H1 (cell line): Measurements from ENCODE around the gene FBN1. TPM values are rescaled to one million over a fixed set of nuclear protein-coding genes. Genes with fewer than 3 reads are reported as not detected.

Experiments
- CTCF ChIA-PET: fragments of 300-600 bp; sonication (Branson Sonifier 250); formaldehyde crosslinking; loops from one replicate; lab custom pipeline; 2021; ENCODE audit not compliant: partially characterized antibody; lab: Charles Lee
- POLR2A ChIA-PET: fragments of 300-600 bp; sonication (Branson Sonifier 250); formaldehyde crosslinking; loops from one replicate; lab custom pipeline; 2021; ENCODE audit warnings: inconsistent platforms; ENCODE audit not compliant: partially characterized antibody; lab: Charles Lee
- DNase-seq, 2 experiments: peaks; one replicate each; pipeline versions ENCODE4 v3.0.0 to v3.0.0-alpha.2; 2010 to 2022; ENCODE audit warnings: low spot score in 2 of 2, low read depth in 1 of 2, mixed read lengths in 1 of 2
- FAIRE-seq: peaks from 2 replicates; lab custom pipeline; 2011; peaks lifted over from hg19 to GRCh38; lab: Jason Lieb, UNC
- H2AFZ ChIP-seq: 2 replicates; pipeline ENCODE4 v1.8.1; 2012; ENCODE audit warnings: low read length, inconsistent platforms
- H2AK5ac ChIP-seq: 2 replicates; pipeline ENCODE4 v1.6.1; 2013; ENCODE audit warnings: low read depth, low read length
- H2BK120ac ChIP-seq: replicated peaks from 2 replicates; pipeline ENCODE3; 2013; ENCODE audit warnings: low read depth, low read length, inconsistent platforms
- H2BK12ac ChIP-seq: 2 replicates; pipeline ENCODE4 v1.6.1; 2013; ENCODE audit warnings: low read depth, low read length
- H2BK15ac ChIP-seq: 2 replicates; pipeline ENCODE4 v1.6.1; 2013; ENCODE audit warnings: low read length
- H2BK20ac ChIP-seq: 2 replicates; pipeline ENCODE4 v1.6.1; 2013; ENCODE audit warnings: low read length
- H2BK5ac ChIP-seq: 2 replicates; pipeline ENCODE4 v1.6.1; 2013; ENCODE audit warnings: low read depth, low read length
- H3K14ac ChIP-seq: 2 replicates; pipeline ENCODE4 v1.6.1; 2013; ENCODE audit warnings: inconsistent platforms; ENCODE audit not compliant: insufficient read length
- H3K18ac ChIP-seq: 2 replicates; pipeline ENCODE4 v1.6.1; 2013; ENCODE audit warnings: low read length; ENCODE audit errors: extremely low read depth
- H3K23ac ChIP-seq: 2 replicates; pipeline ENCODE4 v1.6.1; 2013; ENCODE audit warnings: inconsistent platforms; ENCODE audit not compliant: insufficient read length
- H3K23me2 ChIP-seq: 2 replicates; pipeline ENCODE4 v1.6.1; 2013; ENCODE audit warnings: low read depth, low read length
- H3K27ac ChIP-seq: 2 replicates; pipeline ENCODE4 v1.6.1; 2011; ENCODE audit warnings: low read depth, low read length, inconsistent platforms
- H3K27me3 ChIP-seq, 4 experiments: replicated peaks in 1 of 4; 1 replicate in 1 of 4; 2 replicates in 3 of 4; pipeline versions ENCODE4 v1.6.1 to v1.8.1; 2011 to 2013; ENCODE audit warnings: low read length in 3 of 4, mild to moderate bottlenecking in 3 of 4, inconsistent platforms in 2 of 4, mixed read lengths in 2 of 4, moderate library complexity in 1 of 4; ENCODE audit not compliant: control insufficient read depth in 3 of 4, insufficient read depth in 3 of 4; ENCODE audit errors: extremely low read depth in 1 of 4
- H3K36me3 ChIP-seq, 4 experiments: 2 replicates each; pipeline versions ENCODE4 v1.6.1 to v1.8.1; 2011 to 2013; ENCODE audit warnings: mild to moderate bottlenecking in 4 of 4, low read length in 3 of 4, moderate library complexity in 2 of 4, control low read depth in 1 of 4, inconsistent platforms in 1 of 4; ENCODE audit not compliant: insufficient read depth in 4 of 4, control insufficient read depth in 2 of 4
- H3K4ac ChIP-seq: replicated peaks from 2 replicates; pipeline ENCODE3; 2013; ENCODE audit warnings: low read length, low read depth, mixed read lengths, inconsistent platforms; ENCODE audit not compliant: insufficient read length
- H3K4me1 ChIP-seq, 4 experiments: replicated peaks in 1 of 4; 1 replicate in 1 of 4; 2 replicates in 3 of 4; pipeline versions ENCODE4 v1.6.1 to v1.8.1; 2011 to 2013; ENCODE audit warnings: low read length in 3 of 4, inconsistent platforms in 2 of 4, mixed read lengths in 1 of 4; ENCODE audit not compliant: insufficient read depth in 4 of 4, control insufficient read depth in 3 of 4
- H3K4me2 ChIP-seq, 2 experiments: 2 replicates each; pipeline versions ENCODE4 v1.6.1 to v1.8.1; 2011 to 2013; ENCODE audit warnings: low read depth in 2 of 2, low read length in 2 of 2, control low read depth in 1 of 2, inconsistent platforms in 1 of 2, mild to moderate bottlenecking in 1 of 2; ENCODE audit not compliant: insufficient read depth in 1 of 2
- H3K4me3 ChIP-seq, 4 experiments: fragments of 200-600, 300-600 bp in 1 of 4; sonication (generic), shearing (Covaris generic), sonication (Bioruptor Twin) in 1 of 4; 2 replicates each; pipeline versions ENCODE4 v1.5.1 to v1.8.1; 2011 to 2016; ENCODE audit warnings: low read length in 4 of 4, low read depth in 3 of 4, control low read depth in 2 of 4, inconsistent platforms in 2 of 4, mild to moderate bottlenecking in 2 of 4, mixed read lengths in 1 of 4, moderate library complexity in 1 of 4; ENCODE audit not compliant: insufficient read depth in 2 of 4; ENCODE audit errors: extremely low read depth in 1 of 4
- H3K56ac ChIP-seq: replicated peaks from 2 replicates; pipeline ENCODE3; 2013; ENCODE audit warnings: low read depth, mild to moderate bottlenecking, mixed read lengths, low read length, inconsistent platforms; ENCODE audit not compliant: insufficient read length
- H3K79me1 ChIP-seq: 2 replicates; pipeline ENCODE4 v1.6.1; 2013; ENCODE audit warnings: low read depth, low read length, control low read depth
- H3K79me2 ChIP-seq, 2 experiments: 2 replicates each; pipeline versions ENCODE4 v1.6.1 to v1.8.1; 2012 to 2013; ENCODE audit warnings: low read length in 2 of 2, mild to moderate bottlenecking in 2 of 2, inconsistent platforms in 1 of 2; ENCODE audit not compliant: insufficient read depth in 2 of 2, control insufficient read depth in 1 of 2
- H3K9ac ChIP-seq, 4 experiments: replicated peaks in 1 of 4; 1 replicate in 1 of 4; 2 replicates in 3 of 4; pipeline versions ENCODE4 v1.6.1 to v1.8.1; 2011 to 2013; ENCODE audit warnings: low read depth in 3 of 4, low read length in 3 of 4, control low read depth in 2 of 4, mild to moderate bottlenecking in 2 of 4, moderate library complexity in 2 of 4, inconsistent platforms in 1 of 4; ENCODE audit errors: extremely low read depth in 1 of 4
- H3K9me3 ChIP-seq, 2 experiments: 2 replicates each; pipeline versions ENCODE4 v1.6.1 to v1.8.1; 2012 to 2013; ENCODE audit warnings: mild to moderate bottlenecking in 2 of 2, moderate library complexity in 2 of 2, control low read depth in 1 of 2, inconsistent platforms in 1 of 2, low read depth in 1 of 2, low read length in 1 of 2, mixed read lengths in 1 of 2; ENCODE audit not compliant: insufficient read depth in 2 of 2
- H4K20me1 ChIP-seq, 2 experiments: replicated peaks in 1 of 2; 2 replicates each; pipeline versions ENCODE3 to v1.8.1; 2011 to 2013; ENCODE audit warnings: inconsistent platforms in 2 of 2, low read length in 2 of 2, mild to moderate bottlenecking in 1 of 2; ENCODE audit not compliant: insufficient read depth in 2 of 2, control insufficient read depth in 1 of 2
- H4K5ac ChIP-seq: 2 replicates; pipeline ENCODE4 v1.6.1; 2013; ENCODE audit warnings: low read length, low read depth, mixed read lengths, inconsistent platforms; ENCODE audit not compliant: insufficient read length
- H4K8ac ChIP-seq: 2 replicates; pipeline ENCODE4 v1.8.0; 2013; ENCODE audit warnings: mild to moderate bottlenecking, moderate library complexity, low read length, inconsistent platforms; ENCODE audit not compliant: insufficient read depth; ENCODE audit errors: extremely low read depth
- H4K91ac ChIP-seq: replicated peaks from 2 replicates; pipeline ENCODE3; 2013; ENCODE audit warnings: low read length, mixed read lengths, inconsistent platforms; ENCODE audit not compliant: insufficient read length
- EGR1 ChIP-seq: IDR thresholded peaks from 2 replicates; pipeline ENCODE4 v1.6.1; 2011; ENCODE audit warnings: low read depth, low read length, borderline replicate concordance
- JUND ChIP-seq: IDR thresholded peaks from 2 replicates; pipeline ENCODE4 v1.6.1; 2011; ENCODE audit warnings: mild to moderate bottlenecking, improper control_type of control experiment, low read length
- RXRA ChIP-seq: IDR thresholded peaks from 2 replicates; pipeline ENCODE4 v1.6.1; 2011; ENCODE audit warnings: low read depth, mild to moderate bottlenecking, low read length, moderate library complexity; ENCODE audit not compliant: insufficient read depth
- SIN3A ChIP-seq, 2 experiments: IDR thresholded peaks in 1 of 2; conservative IDR thresholded peaks in 1 of 2; 2 replicates each; pipeline ENCODE4 v1.6.1; 2011 to 2012; ENCODE audit warnings: low read length in 2 of 2, improper control_type of control experiment in 1 of 2, low read depth in 1 of 2, mild to moderate bottlenecking in 1 of 2
- SP1 ChIP-seq: IDR thresholded peaks from 2 replicates; pipeline ENCODE4 v1.6.1; 2011; ENCODE audit warnings: low read depth, low read length
- SRF ChIP-seq: IDR thresholded peaks from 2 replicates; pipeline ENCODE4 v1.6.1; 2011; ENCODE audit warnings: mild to moderate bottlenecking, low read depth, low read length, moderate library complexity
- TAF1 ChIP-seq: IDR thresholded peaks from 2 replicates; pipeline ENCODE4 v1.6.1; 2011; ENCODE audit warnings: mild to moderate bottlenecking, low read depth, low read length
- TBP ChIP-seq: IDR thresholded peaks from 2 replicates; pipeline ENCODE4 v1.6.1; 2011; ENCODE audit warnings: low read depth, low read length, improper control_type of control experiment
- TEAD4 ChIP-seq: IDR thresholded peaks from 2 replicates; pipeline ENCODE4 v1.6.1; 2012; ENCODE audit warnings: low read depth, low read length, inconsistent platforms, mixed read lengths
- ZNF274 ChIP-seq: IDR thresholded peaks from 2 replicates; pipeline ENCODE4 v1.7.0; 2012; ENCODE audit warnings: low read length, borderline replicate concordance; ENCODE audit errors: extremely low read depth
- WGBS, 2 experiments: shearing (Covaris generic) in 1 of 2; methylation state at CpG; one replicate each; pipeline versions ENCODE4 v1.1.6 to v1.1.7; 2013 to 2015; ENCODE audit warnings: low lambda C conversion rate in 2 of 2, mixed read lengths in 2 of 2, inconsistent platforms in 1 of 2, low coverage in 1 of 2, missing lambda C conversion rate in 1 of 2; ENCODE audit not compliant: insufficient replicate concordance in 2 of 2, insufficient coverage in 1 of 2, insufficient read length in 1 of 2; ENCODE audit errors: extremely low coverage in 1 of 2, missing lambda C conversion rate in 1 of 2; 5-methylcytosine and 5-hydroxymethylcytosine counted together
- polyA plus RNA-seq, 7 experiments: library from polyadenylated mRNA; depleted of rRNA in 3 of 7; stranded (reverse) in 5 of 7; unstranded in 2 of 7; fragments of >200 nt in 5 of 7; fragments of 200-250 nt in 2 of 7; gene quantifications; 1 replicate in 5 of 7; 2 replicates in 1 of 7; 4 replicates in 1 of 7; pipeline versions ENCODE4 v1.2.1 to v1.2.3, GENCODE V29; 2011 to 2013; ENCODE audit warnings: missing spikeins in 2 of 7, mixed read lengths in 2 of 7
- total RNA-seq: library from RNA; stranded (reverse); fragmentation: NEBNext Ultra II Directional; extraction: Animal tissue kit (Norgen Biotek cat#: 25700); gene quantifications from 2 replicates; pipeline ENCODE4 v1.2.1, GENCODE V29; 2021
- TF ChIP-seq, protein P1 (sequence below), 3 experiments: IDR thresholded peaks; 1 replicate in 2 of 3; 2 replicates in 1 of 3; pipeline versions ENCODE4 v1.5.1 to v1.6.1; 2011; ENCODE audit warnings: low read length in 3 of 3, mild to moderate bottlenecking in 3 of 3, inconsistent platforms in 2 of 3, low read depth in 1 of 3, moderate library complexity in 1 of 3; ENCODE audit not compliant: insufficient read depth in 1 of 3; ENCODE audit errors: control extremely low read depth in 1 of 3

FBN1 gene
- total and polyA plus RNA-seq, 2 of the 8 experiments (the other 6 are each of a cell fraction or from before 2014, with no cell fraction given) = 3.0 to 4.0 TPM

DNA sequence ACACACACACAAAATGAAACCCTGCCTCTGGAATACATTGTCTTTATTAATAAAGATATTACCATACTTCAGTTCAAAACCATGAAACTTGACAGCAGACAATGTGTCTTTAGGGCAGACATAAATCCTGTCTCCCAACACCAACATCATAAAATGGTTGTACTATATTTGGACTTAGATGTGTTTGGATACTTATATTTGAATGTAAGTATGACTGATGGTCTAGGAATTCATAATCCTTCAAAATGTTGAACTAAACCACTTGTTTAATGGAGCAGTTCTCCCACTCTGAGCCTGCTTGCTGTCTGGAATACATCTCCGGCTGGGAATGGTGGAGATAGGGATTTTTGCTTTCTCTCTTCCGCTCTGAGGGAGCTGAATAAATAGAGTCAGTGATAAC lies 10.6 kb downstream of the FBN1 start:
- H2BK5ac ChIP-seq = no peak overlapping the region
- CTCF ChIA-PET = no interaction called here
- no peak overlapping the region for H3K14ac ChIP-seq
- no peak overlapping the region for H3K56ac ChIP-seq
- H3K23me2 ChIP-seq = no peaks in the 10 kb centered on the region; the same call in 1 of the 2 replicates
- H3K4me1 ChIP-seq = peaks cover 0 to 6% (median 2%) of the 10 kb centered on the region in 4 experiments; a peak in 3 of 7 replicates
- no peak overlapping the region for H2BK15ac ChIP-seq
- H3K27me3 ChIP-seq = no peaks in the 10 kb centered on the region
- H2AK5ac ChIP-seq = no peak overlapping the region
- no peak for DNase-seq
- H3K36me3 ChIP-seq = no peaks in the 10 kb centered on the region
- no peak overlapping the region for H3K23ac ChIP-seq
- H2BK12ac ChIP-seq = no peak overlapping the region
- WGBS, 2 experiments = 83% methylated on average over 2 of the region's 2 CpGs; no CpG with 5 or more reads in 1 of the 2 experiments
- no peak overlapping the region for H3K4me2 ChIP-seq
- no peak overlapping the region for H3K4ac ChIP-seq
- no peak for FAIRE-seq
- no peak for TF ChIP-seq TEAD4
- TF ChIP-seq TBP = no peak
- TF ChIP-seq TAF1 = no peak
- no peak for TF ChIP-seq SP1
- TF ChIP-seq EGR1 = no peak
- TF ChIP-seq SIN3A (conservative IDR thresholded peaks at IDR 0.05 in 1 of 2, IDR thresholded peaks at IDR 0.05 in 1 of 2; ENCODE audit: low read depth in 1 of 2, low read length in 2 of 2) = no peak
- TF ChIP-seq SRF = no peak
- TF ChIP-seq ZNF274 = no peak
- TF ChIP-seq RXRA = no peak
- TF ChIP-seq, protein P1, sequence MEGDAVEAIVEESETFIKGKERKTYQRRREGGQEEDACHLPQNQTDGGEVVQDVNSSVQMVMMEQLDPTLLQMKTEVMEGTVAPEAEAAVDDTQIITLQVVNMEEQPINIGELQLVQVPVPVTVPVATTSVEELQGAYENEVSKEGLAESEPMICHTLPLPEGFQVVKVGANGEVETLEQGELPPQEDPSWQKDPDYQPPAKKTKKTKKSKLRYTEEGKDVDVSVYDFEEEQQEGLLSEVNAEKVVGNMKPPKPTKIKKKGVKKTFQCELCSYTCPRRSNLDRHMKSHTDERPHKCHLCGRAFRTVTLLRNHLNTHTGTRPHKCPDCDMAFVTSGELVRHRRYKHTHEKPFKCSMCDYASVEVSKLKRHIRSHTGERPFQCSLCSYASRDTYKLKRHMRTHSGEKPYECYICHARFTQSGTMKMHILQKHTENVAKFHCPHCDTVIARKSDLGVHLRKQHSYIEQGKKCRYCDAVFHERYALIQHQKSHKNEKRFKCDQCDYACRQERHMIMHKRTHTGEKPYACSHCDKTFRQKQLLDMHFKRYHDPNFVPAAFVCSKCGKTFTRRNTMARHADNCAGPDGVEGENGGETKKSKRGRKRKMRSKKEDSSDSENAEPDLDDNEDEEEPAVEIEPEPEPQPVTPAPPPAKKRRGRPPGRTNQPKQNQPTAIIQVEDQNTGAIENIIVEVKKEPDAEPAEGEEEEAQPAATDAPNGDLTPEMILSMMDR (IDR thresholded peaks at IDR 0.05; ENCODE audit: control extremely low read depth in 1 of 3, insufficient read depth in 1 of 3, low read depth in 1 of 3, low read length in 3 of 3) = no peak
- TF ChIP-seq JUND = no peak
- TF ChIP-seq, all 59 proteins: peak for 0
- no peaks in the 10 kb centered on the region for H4K20me1 ChIP-seq
- H2BK120ac ChIP-seq = no peak overlapping the region
- no peaks in the 10 kb centered on the region for H3K9me3 ChIP-seq
- H3K27ac ChIP-seq = no peak overlapping the region
- no peak overlapping the region for H2BK20ac ChIP-seq
- POLR2A ChIA-PET = no interaction called here
- H2AFZ ChIP-seq = no peak overlapping the region
- H3K4me3 ChIP-seq = no peak overlapping the region
- H4K91ac ChIP-seq = no peak overlapping the region
- H4K8ac ChIP-seq = no peak overlapping the region
- H3K9ac ChIP-seq = no peak overlapping the region
- no peak overlapping the region for H3K18ac ChIP-seq
- H3K79me1 ChIP-seq = no peaks in the 10 kb centered on the region
- no peaks in the 10 kb centered on the region for H3K79me2 ChIP-seq
- H4K5ac ChIP-seq = no peak overlapping the region
